Measurements from ENCODE around the gene PRKACG.

DNA sequence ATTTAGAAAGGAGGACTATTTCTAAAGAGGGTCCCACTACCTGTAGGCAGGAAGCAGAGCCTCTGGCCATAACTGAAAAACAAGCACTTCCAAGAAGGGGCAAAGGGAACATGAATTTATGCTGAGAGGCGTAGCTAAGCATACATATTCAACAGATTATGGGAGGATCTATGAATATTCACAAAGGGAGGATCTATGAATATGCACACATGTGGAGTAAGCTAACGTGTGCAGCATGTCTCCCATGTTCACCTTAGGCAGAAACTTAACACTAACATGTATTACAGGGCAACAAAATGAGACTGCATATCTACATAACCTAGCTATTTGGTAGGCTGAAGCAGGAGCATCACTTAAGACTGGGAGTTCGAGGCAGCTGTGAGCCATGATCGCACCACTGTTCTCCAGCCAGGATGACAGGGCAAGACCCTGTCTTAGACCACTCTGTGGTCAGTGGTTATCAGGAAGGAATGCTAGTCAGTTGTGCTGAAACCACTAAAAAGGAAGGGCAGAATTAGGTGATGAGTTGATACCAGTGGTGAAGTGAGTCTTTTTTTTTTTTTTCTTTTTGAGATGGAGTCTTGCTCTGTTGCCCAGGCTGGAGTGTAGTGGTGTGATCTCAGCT is 42.4 kb upstream of the PRKACG start:
- TF ChIP-seq, protein P1, sequence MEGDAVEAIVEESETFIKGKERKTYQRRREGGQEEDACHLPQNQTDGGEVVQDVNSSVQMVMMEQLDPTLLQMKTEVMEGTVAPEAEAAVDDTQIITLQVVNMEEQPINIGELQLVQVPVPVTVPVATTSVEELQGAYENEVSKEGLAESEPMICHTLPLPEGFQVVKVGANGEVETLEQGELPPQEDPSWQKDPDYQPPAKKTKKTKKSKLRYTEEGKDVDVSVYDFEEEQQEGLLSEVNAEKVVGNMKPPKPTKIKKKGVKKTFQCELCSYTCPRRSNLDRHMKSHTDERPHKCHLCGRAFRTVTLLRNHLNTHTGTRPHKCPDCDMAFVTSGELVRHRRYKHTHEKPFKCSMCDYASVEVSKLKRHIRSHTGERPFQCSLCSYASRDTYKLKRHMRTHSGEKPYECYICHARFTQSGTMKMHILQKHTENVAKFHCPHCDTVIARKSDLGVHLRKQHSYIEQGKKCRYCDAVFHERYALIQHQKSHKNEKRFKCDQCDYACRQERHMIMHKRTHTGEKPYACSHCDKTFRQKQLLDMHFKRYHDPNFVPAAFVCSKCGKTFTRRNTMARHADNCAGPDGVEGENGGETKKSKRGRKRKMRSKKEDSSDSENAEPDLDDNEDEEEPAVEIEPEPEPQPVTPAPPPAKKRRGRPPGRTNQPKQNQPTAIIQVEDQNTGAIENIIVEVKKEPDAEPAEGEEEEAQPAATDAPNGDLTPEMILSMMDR (IDR thresholded peaks at IDR 0.05): no peak
- TF ChIP-seq POLR2A (IDR thresholded peaks at IDR 0.05): no peak

All from thyroid gland (tissue), 4 donors.